Sigmoid colon (tissue), 3 donors: Measurements from ENCODE around the gene CYBC1.

Source experiments
- POLR2A ChIP-seq, 2 donors: fragments of 450-650 bp; IDR thresholded peaks; one replicate each; pipeline ENCODE4 v1.6.1; 2016; ENCODE audit warnings: antibody characterized with exemption in 2 of 2, mild to moderate bottlenecking in 2 of 2, moderate library complexity in 2 of 2
- TF ChIP-seq, protein P1 (sequence below), 4 experiments: fragments of 450-650 bp in 3 of 4; fragments of 200-600 bp in 1 of 4; IDR thresholded peaks; one replicate each; pipeline ENCODE4 v1.5.1; 2016 to 2019; ENCODE audit warnings: antibody characterized with exemption in 4 of 4, mild to moderate bottlenecking in 3 of 4, moderate library complexity in 2 of 4

DNA sequence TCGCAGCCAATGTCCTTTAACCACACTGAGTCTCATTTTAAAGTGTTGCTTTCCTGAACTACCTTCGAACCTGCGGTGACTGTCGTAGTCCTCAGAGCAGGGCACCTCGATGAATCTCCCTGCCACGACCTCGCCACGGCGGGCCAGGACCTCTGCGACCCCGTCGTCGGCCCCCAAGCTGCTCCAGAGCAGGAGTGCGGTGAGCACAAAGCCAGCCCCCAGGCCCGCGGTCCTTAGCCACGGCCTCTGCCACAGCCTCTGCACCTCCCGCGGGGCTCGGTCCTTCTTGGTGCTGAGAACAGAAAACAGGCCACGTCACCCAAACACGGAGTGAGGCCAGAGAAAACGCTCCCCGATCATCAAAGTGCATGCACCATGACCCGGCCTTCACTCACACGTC lies 35.2 kb downstream of the CYBC1 start:
- TF ChIP-seq, protein P1, sequence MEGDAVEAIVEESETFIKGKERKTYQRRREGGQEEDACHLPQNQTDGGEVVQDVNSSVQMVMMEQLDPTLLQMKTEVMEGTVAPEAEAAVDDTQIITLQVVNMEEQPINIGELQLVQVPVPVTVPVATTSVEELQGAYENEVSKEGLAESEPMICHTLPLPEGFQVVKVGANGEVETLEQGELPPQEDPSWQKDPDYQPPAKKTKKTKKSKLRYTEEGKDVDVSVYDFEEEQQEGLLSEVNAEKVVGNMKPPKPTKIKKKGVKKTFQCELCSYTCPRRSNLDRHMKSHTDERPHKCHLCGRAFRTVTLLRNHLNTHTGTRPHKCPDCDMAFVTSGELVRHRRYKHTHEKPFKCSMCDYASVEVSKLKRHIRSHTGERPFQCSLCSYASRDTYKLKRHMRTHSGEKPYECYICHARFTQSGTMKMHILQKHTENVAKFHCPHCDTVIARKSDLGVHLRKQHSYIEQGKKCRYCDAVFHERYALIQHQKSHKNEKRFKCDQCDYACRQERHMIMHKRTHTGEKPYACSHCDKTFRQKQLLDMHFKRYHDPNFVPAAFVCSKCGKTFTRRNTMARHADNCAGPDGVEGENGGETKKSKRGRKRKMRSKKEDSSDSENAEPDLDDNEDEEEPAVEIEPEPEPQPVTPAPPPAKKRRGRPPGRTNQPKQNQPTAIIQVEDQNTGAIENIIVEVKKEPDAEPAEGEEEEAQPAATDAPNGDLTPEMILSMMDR (IDR thresholded peaks at IDR 0.05) = no peak
- TF ChIP-seq POLR2A (IDR thresholded peaks at IDR 0.05) = no peak
